Colonic mucosa (tissue), 4 donors: ENCODE measurements around the gene JAZF1. TPM values are rescaled to one million over a fixed set of nuclear protein-coding genes. Genes with fewer than 3 reads are reported as not detected.

Experiments used
- DNase-seq: peaks from one replicate; pipeline ENCODE4 v3.0.0-alpha.2; 2020
- H3K27ac ChIP-seq: fragments of 200-600 bp; one replicate; pipeline ENCODE4 v1.8.0; 2021
- H3K27me3 ChIP-seq: fragments of 200-600 bp; one replicate; pipeline ENCODE4 v1.8.0; 2021
- H3K36me3 ChIP-seq: fragments of 200-600 bp; one replicate; pipeline ENCODE4 v1.8.0; 2021
- H3K4me1 ChIP-seq: fragments of 200-600 bp; one replicate; pipeline ENCODE4 v1.8.0; 2021; ENCODE audit warnings: mild to moderate bottlenecking
- H3K4me3 ChIP-seq: fragments of 200-600 bp; one replicate; pipeline ENCODE4 v1.8.0; 2021
- H3K9ac ChIP-seq, 2 donors: one replicate each; pipeline ENCODE4 v1.7.0; 2013; ENCODE audit warnings: control low read depth in 2 of 2, low read depth in 2 of 2, low read length in 2 of 2
- H3K9me3 ChIP-seq: fragments of 200-600 bp; one replicate; pipeline ENCODE4 v1.8.0; 2021
- intact Hi-C: fragments of 100-400 bp; cut with DNase I; formaldehyde crosslinking; loops from one replicate; pipeline ENCODE4 v1.14.1; 2022
- total RNA-seq, 2 donors: library from RNA; stranded (reverse); fragmentation: NEBNext Ultra II Directional in 1 of 2; extraction: Animal tissue kit (Norgen Biotek cat#: 25700) in 1 of 2; gene quantifications; one replicate each; pipeline ENCODE4 v1.2.1, GENCODE V29; 2021
- TF ChIP-seq, protein P1 (sequence below): fragments of 200-600 bp; IDR thresholded peaks from one replicate; pipeline ENCODE4 v1.8.0; 2022; ENCODE audit warnings: antibody characterized with exemption, mild to moderate bottlenecking
- donor health status: healthy.
- donor health status: DM: no; HTN: no; CAD: no.
- donor health status: DM: no; HTN: no; CAD: no.

JAZF1 gene
- total RNA-seq, 2 donors from 2014 or later = 1.8 to 10.1 TPM

DNA sequence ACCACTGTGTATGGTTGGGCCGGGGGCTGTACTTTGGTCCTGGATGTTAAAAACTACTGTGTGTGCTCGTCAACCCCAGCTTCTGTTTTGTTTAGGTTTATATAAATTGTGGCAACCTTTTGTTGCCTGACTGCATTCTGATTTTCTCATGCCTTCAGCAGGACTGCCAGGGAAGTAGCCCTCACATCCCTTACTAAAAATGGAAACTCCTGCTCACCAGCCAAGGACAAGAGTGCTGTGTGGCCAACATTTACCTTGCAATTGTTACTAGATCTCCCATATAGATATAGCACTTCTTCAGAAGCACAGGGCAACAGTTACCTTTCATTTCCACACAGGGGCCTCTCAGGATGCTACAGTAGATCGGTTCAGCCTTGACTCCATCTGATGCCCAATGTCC lies 266.2 kb downstream of the JAZF1 start:
- H3K27ac ChIP-seq = no peak overlapping the region
- intact Hi-C loops = loop anchor here (10.0 kb wide), 1 partner anchor 330 kb away; no protein-coding TSS in a partner anchor
- no peaks in the 10 kb centered on the region for H3K27me3 ChIP-seq

DNA sequence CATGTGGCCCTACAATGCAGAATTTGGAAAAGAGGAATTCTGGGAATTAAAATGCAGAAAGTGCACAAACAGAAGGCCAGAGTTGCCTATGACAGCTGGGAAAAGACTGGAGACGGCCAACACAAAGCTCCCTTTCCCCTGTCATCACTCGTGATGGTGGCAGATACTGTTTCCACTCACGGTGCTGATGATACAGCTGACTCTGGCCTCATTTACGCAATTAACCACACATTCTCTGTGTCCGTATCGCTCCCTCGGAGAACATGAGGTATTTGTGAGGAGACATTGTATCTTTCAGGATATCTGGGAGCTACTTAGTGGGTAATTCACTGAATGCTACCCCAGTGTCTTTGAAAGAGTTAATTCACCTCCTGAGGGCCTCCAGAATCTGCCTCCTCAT lies 267.8 kb downstream of the JAZF1 start:
- no peaks in the 10 kb centered on the region for H3K27me3 ChIP-seq
- H3K9me3 ChIP-seq = no peaks in the 10 kb centered on the region
- DNase-seq = no peak
- no peak overlapping the region for H3K9ac ChIP-seq
- intact Hi-C loops = loop anchor here (10.0 kb wide), 1 partner anchor 328 kb away; no protein-coding TSS in a partner anchor
- H3K36me3 ChIP-seq = no peaks in the 10 kb centered on the region
- H3K4me3 ChIP-seq = no peak overlapping the region
- no peaks in the 10 kb centered on the region for H3K4me1 ChIP-seq
- H3K27ac ChIP-seq = no peak overlapping the region
- TF ChIP-seq, protein P1, sequence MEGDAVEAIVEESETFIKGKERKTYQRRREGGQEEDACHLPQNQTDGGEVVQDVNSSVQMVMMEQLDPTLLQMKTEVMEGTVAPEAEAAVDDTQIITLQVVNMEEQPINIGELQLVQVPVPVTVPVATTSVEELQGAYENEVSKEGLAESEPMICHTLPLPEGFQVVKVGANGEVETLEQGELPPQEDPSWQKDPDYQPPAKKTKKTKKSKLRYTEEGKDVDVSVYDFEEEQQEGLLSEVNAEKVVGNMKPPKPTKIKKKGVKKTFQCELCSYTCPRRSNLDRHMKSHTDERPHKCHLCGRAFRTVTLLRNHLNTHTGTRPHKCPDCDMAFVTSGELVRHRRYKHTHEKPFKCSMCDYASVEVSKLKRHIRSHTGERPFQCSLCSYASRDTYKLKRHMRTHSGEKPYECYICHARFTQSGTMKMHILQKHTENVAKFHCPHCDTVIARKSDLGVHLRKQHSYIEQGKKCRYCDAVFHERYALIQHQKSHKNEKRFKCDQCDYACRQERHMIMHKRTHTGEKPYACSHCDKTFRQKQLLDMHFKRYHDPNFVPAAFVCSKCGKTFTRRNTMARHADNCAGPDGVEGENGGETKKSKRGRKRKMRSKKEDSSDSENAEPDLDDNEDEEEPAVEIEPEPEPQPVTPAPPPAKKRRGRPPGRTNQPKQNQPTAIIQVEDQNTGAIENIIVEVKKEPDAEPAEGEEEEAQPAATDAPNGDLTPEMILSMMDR = no peak

More for the DNA sequence above, 266.2 kb downstream of the JAZF1 start:
- TF ChIP-seq, protein P1 = no peak
- DNase-seq = no peak
- Histone ChIP-seq H3K9me3 (no peaks in the 10 kb centered on the region), H3K9ac (no peak overlapping the region), H3K36me3 (no peaks in the 10 kb centered on the region), H3K4me3 (no peak overlapping the region), H3K4me1 (no peaks in the 10 kb centered on the region)

DNA sequence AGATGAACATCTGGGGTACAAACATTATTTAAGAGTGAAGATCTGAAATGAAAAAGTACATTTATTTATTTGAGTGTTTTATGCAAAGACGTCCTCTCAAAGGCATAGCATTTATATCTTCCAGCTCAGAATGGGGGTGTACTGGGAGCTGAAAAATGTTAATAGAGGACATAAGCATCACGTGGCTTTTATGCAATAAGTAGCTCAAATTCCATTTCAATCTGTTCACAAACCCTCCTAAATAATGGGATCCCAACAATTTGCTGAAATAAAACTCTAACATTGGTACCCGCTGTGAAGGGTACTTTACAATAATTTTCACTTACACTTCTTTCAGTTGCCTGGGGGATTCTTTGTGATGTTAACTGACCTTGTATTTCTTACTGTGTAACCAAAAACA lies 268.7 kb downstream of the JAZF1 start:
- Histone ChIP-seq H3K4me1 (no peaks in the 10 kb centered on the region), H3K9ac (no peak overlapping the region), H3K27me3 (no peaks in the 10 kb centered on the region), H3K36me3 (no peaks in the 10 kb centered on the region), H3K9me3 (no peaks in the 10 kb centered on the region), H3K27ac (no peak overlapping the region), H3K4me3 (no peak overlapping the region)
- intact Hi-C loops = loop anchor here (10.0 kb wide), 1 partner anchor 327 kb away; no protein-coding TSS in a partner anchor
- DNase-seq = no peak
- TF ChIP-seq, protein P1 = no peak

DNA sequence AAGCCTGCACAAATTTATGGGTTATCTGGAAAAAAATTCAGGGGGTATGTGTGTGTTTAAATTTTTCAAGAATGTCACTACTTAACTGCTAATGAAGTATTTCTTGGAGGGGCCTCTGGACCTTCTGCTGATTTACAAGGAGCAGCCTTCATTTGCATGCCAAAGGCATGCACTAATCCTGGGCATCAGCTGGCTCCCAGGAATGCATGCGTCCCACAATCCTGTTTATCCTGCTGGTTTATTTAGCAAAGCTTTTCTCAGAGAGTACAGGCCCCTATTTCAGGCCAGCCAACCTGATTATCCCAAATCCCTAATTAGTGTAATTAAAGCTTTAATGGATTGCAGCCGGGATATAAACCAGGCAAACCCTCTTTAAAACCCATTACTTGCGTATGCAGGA lies 270.3 kb downstream of the JAZF1 start:
- TF ChIP-seq, protein P1 = no peak
- no peaks in the 10 kb centered on the region for H3K4me1 ChIP-seq
- H3K36me3 ChIP-seq = no peaks in the 10 kb centered on the region
- no peak for DNase-seq
- H3K4me3 ChIP-seq = no peak overlapping the region
- H3K9ac ChIP-seq = no peak overlapping the region
- H3K27me3 ChIP-seq = no peaks in the 10 kb centered on the region
- H3K27ac ChIP-seq = no peak overlapping the region
- intact Hi-C loops = loop anchor here (10.0 kb wide), 1 partner anchor 326 kb away; no protein-coding TSS in a partner anchor
- H3K9me3 ChIP-seq = no peaks in the 10 kb centered on the region

DNA sequence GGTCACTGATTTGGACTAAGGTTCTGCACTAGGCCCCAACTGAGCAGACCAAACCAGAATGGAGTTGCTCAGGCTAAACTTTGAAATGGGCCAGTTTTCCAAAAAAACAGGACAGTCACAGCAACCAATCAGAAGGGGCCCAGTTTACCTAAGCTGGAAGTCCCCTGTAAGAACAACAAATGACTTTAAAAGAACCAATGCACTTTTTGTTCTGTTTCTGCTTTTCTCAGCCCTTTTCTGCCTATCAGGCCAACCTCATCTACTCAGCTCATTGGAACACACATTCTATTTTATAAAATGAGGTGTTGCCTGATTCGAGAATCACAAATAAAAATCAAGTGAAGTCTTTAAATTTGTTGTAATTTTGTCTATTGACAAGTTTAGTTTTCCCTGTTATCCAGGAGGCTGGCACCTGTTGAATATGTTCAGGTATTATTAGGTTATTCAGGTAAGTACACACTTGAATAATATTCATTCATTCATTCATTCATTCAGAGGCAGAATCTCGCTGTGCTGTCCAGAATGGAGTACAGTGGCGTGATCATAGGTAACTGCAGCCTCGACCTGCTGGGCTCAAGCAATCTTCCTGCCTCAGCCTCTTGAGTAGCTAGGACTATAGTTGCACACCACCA lies 271.9 kb downstream of the JAZF1 start:
- H3K36me3 ChIP-seq = no peaks in the 10 kb centered on the region
- H3K4me1 ChIP-seq = no peaks in the 10 kb centered on the region
- intact Hi-C loops = no loop called here
- TF ChIP-seq, protein P1 = no peak
- H3K4me3 ChIP-seq = no peak overlapping the region
- no peaks in the 10 kb centered on the region for H3K9me3 ChIP-seq
- no peak overlapping the region for H3K9ac ChIP-seq
- no peak for DNase-seq
- H3K27ac ChIP-seq = no peak overlapping the region
- H3K27me3 ChIP-seq = no peaks in the 10 kb centered on the region
